PC-3 (cell line): Measurements from ENCODE around the gene GPC6. TPM values are rescaled to one million over a fixed set of nuclear protein-coding genes. Genes with fewer than 3 reads are reported as not detected.

Source experiments
- ATAC-seq: fragments of 200-7000 bp; cut with Tn5 transposase; 2 replicates; pipeline ENCODE4 v1.9.1; 2020; ENCODE audit warnings: mild to moderate bottlenecking, moderate library complexity
- BruUV-seq: library from RNA; stranded (reverse); fragments of 400-500 nt; replicated peaks from 2 replicates; lab custom pipeline; 2021; lab: Mats Ljungman, UMichigan
- CTCF ChIA-PET: fragments of 300-600 bp; sonication (Branson Sonifier 250); formaldehyde crosslinking; loops from one replicate; lab custom pipeline; 2022; ENCODE audit warnings: antibody characterized with exemption; lab: Charles Lee
- POLR2A ChIA-PET: fragments of 300-600 bp; sonication (Branson Sonifier 250); formaldehyde crosslinking; loops from one replicate; lab custom pipeline; 2022; ENCODE audit warnings: antibody characterized with exemption; ENCODE audit not compliant: unreplicated experiment; lab: Charles Lee
- DNase-seq: peaks from one replicate; pipeline ENCODE4 v3.0.0-alpha.2; 2015
- H2AFZ ChIP-seq: fragments of 300-600 bp; sonication (generic); 2 replicates; pipeline ENCODE4 v1.6.0; 2016; ENCODE audit warnings: antibody characterized with exemption, low read length
- H3F3A ChIP-seq: fragments of 300-600 bp; sonication (generic); one replicate; pipeline ENCODE4 v1.6.0; 2017; ENCODE audit warnings: antibody characterized with exemption, low read length, control low read depth, mild to moderate bottlenecking; ENCODE audit not compliant: unreplicated experiment
- H3K27ac ChIP-seq: fragments of 300-600 bp; sonication (generic); 2 replicates; pipeline ENCODE4 v1.5.1; 2016; ENCODE audit warnings: mild to moderate bottlenecking, low read length
- H3K27me3 ChIP-seq: fragments of 300-600 bp; sonication (generic); 2 replicates; pipeline ENCODE4 v1.6.1; 2016; ENCODE audit warnings: low read length, mixed read lengths
- H3K36me3 ChIP-seq: fragments of 300-600 bp; sonication (generic); 2 replicates; pipeline ENCODE4 v1.6.1; 2016; ENCODE audit warnings: low read depth, mixed run types, low read length, mixed read lengths
- H3K4me1 ChIP-seq: fragments of 300-600 bp; sonication (generic); 2 replicates; pipeline ENCODE4 v1.5.1; 2016; ENCODE audit warnings: low read length; ENCODE audit not compliant: insufficient read depth
- H3K4me2 ChIP-seq: fragments of 300-600 bp; sonication (generic); 2 replicates; pipeline ENCODE4 v1.6.0; 2016; ENCODE audit warnings: low read length
- H3K4me3 ChIP-seq: fragments of 300-600 bp; sonication (generic); 2 replicates; pipeline ENCODE4 v1.5.1; 2016; ENCODE audit warnings: mild to moderate bottlenecking, low read length, mixed read lengths
- H3K79me2 ChIP-seq: fragments of 300-600 bp; sonication (generic); 2 replicates; pipeline ENCODE4 v1.6.1; 2017; ENCODE audit warnings: low read length, mixed read lengths
- H3K9ac ChIP-seq: fragments of 300-600 bp; sonication (generic); 2 replicates; pipeline ENCODE4 v1.6.0; 2016; ENCODE audit warnings: mild to moderate bottlenecking, low read length
- H3K9me2 ChIP-seq: fragments of 300-600 bp; sonication (generic); replicated peaks from 2 replicates; pipeline ENCODE4 v1.6.1; 2016; ENCODE audit warnings: mixed run types, low read length, mixed read lengths
- H3K9me3 ChIP-seq: fragments of 300-600 bp; sonication (generic); 2 replicates; pipeline ENCODE4 v1.6.1; 2016; ENCODE audit warnings: low read length, mixed read lengths
- H4K20me1 ChIP-seq: fragments of 300-600 bp; sonication (generic); 2 replicates; pipeline ENCODE4 v1.6.1; 2016; ENCODE audit warnings: low read length, mixed read lengths
- CTCF ChIP-seq: fragments of 300-600 bp; sonication (generic); conservative IDR thresholded peaks from 2 replicates; pipeline ENCODE4 v1.5.1; 2017; ENCODE audit warnings: antibody characterized with exemption, low read depth, mild to moderate bottlenecking, low read length
- EZH2 ChIP-seq: fragments of 300-600 bp; sonication (generic); IDR thresholded peaks from one replicate; pipeline ENCODE4 v1.6.1; 2017; ENCODE audit warnings: antibody characterized with exemption, mild to moderate bottlenecking, low read length; ENCODE audit not compliant: unreplicated experiment
- EZH2phosphoT487 ChIP-seq: fragments of 300-600 bp; sonication (generic); IDR thresholded peaks from 2 replicates; pipeline ENCODE4 v1.6.1; 2018; ENCODE audit warnings: mild to moderate bottlenecking, antibody characterized with exemption, low read length, borderline replicate concordance
- intact Hi-C: fragments of 100-400 bp; cut with micrococcal nuclease; formaldehyde crosslinking; loops from 2 replicates; pipeline ENCODE4 v1.9.0; 2023
- total RNA-seq: library from RNA; depleted of rRNA; stranded (reverse); fragments of >200 nt; gene quantifications from 2 replicates; pipeline ENCODE4 v1.2.3, GENCODE V29; 2014

The GPC6 gene
- total RNA-seq, 1 experiment from 2014 or later: 3.5 TPM

GRCh38 chr13:94218951-94219350, 992.3 kb downstream of the GPC6 start:
- no peak overlapping the region for H3K4me2 ChIP-seq
- H3K9me2 ChIP-seq: no peaks in the 10 kb centered on the region
- no peaks in the 10 kb centered on the region for H3K4me1 ChIP-seq
- H3K36me3 ChIP-seq: no peaks in the 10 kb centered on the region
- DNase-seq (no peak), ATAC-seq (no peak)
- no peaks in the 10 kb centered on the region for H3K27me3 ChIP-seq
- TF ChIP-seq CTCF: no peak
- TF ChIP-seq EZH2: no peak
- no peak for TF ChIP-seq EZH2phosphoT487
- no peak overlapping the region for H3K4me3 ChIP-seq
- no peak overlapping the region for H2AFZ ChIP-seq
- H3K9me3 ChIP-seq: no peaks in the 10 kb centered on the region
- ChIA-PET POLR2A (no interaction called here), CTCF (no interaction called here)
- no peak overlapping the region for H3K27ac ChIP-seq
- H3F3A ChIP-seq: no peaks in the 10 kb centered on the region
- H3K79me2 ChIP-seq: no peaks in the 10 kb centered on the region
- no peak overlapping the region for H3K9ac ChIP-seq
- BruUV-seq: no TSS peak
- no peaks in the 10 kb centered on the region for H4K20me1 ChIP-seq
- intact Hi-C loops: no loop called here

GRCh38 chr13:94224670-94225069, 998.1 kb downstream of the GPC6 start:
- Histone ChIP-seq H3K36me3 (no peaks in the 10 kb centered on the region), H3K79me2 (no peaks in the 10 kb centered on the region), H2AFZ (no peak overlapping the region), H3K4me2 (no peak overlapping the region), H3F3A (no peaks in the 10 kb centered on the region), H3K27ac (no peak overlapping the region), H3K4me3 (no peak overlapping the region), H3K9me2 (no peaks in the 10 kb centered on the region), H3K9ac (no peak overlapping the region), H4K20me1 (no peaks in the 10 kb centered on the region), H3K27me3 (no peaks in the 10 kb centered on the region), H3K4me1 (no peaks in the 10 kb centered on the region), H3K9me3 (no peaks in the 10 kb centered on the region)
- ChIA-PET CTCF (no interaction called here), POLR2A (no interaction called here)
- intact Hi-C loops: no loop called here
- no peak for ATAC-seq
- no TSS peak for BruUV-seq
- DNase-seq: no peak
- TF ChIP-seq CTCF (peak; percentile 19; the same call in 1 of the 2 replicates), EZH2 (no peak), EZH2phosphoT487 (no peak)

GRCh38 chr13:94227255-94227879, 1000.8 kb downstream of the GPC6 start:
- Histone ChIP-seq H3K4me2 (no peak overlapping the region), H3K36me3 (no peaks in the 10 kb centered on the region), H3K27me3 (no peaks in the 10 kb centered on the region), H4K20me1 (no peaks in the 10 kb centered on the region), H3F3A (no peaks in the 10 kb centered on the region), H2AFZ (no peak overlapping the region), H3K9me2 (no peaks in the 10 kb centered on the region), H3K79me2 (no peaks in the 10 kb centered on the region), H3K27ac (no peak overlapping the region), H3K4me1 (no peaks in the 10 kb centered on the region), H3K4me3 (no peak overlapping the region), H3K9ac (no peak overlapping the region), H3K9me3 (no peaks in the 10 kb centered on the region)
- ChIA-PET POLR2A (no interaction called here), CTCF (no interaction called here)
- BruUV-seq: no TSS peak
- no peak for TF ChIP-seq EZH2phosphoT487
- TF ChIP-seq CTCF: no peak
- TF ChIP-seq EZH2: no peak
- intact Hi-C loops: no loop called here
- no peak for ATAC-seq
- DNase-seq: no peak
